GM21825 (cell line): ENCODE measurements around the gene MYH6.

Experiments used
- ATAC-seq: cut with Tn5 transposase; IDR thresholded peaks from one replicate; pipeline ENCODE4 v1.9.1; 2021; ENCODE audit warnings: mild to moderate bottlenecking, moderate library complexity; ENCODE audit not compliant: unreplicated experiment

Gene MYH6

GRCh38 chr14:23379366-23380196 is 28.5 kb downstream of the MYH6 start:
- ATAC-seq, result no peak

GRCh38 chr14:23378612-23379220 is 29.4 kb downstream of the MYH6 start:
- no peak for ATAC-seq

- no peak for ATAC-seq
Measured at GRCh38 chr14:23377573-23378563, 30.2 kb downstream of the MYH6 start.

- no peak for ATAC-seq
Measured at GRCh38 chr14:23377198-23377550, 30.9 kb downstream of the MYH6 start.

GRCh38 chr14:23376482-23377197 is 31.4 kb downstream of the MYH6 start, which contains the start of gene CMTM5:
TSS of gene CMTM5 (plus strand) at chr14:23377046. CDS start at chr14:23377252, 206 bp downstream.
- no peak for ATAC-seq

GRCh38 chr14:23375527-23376251 is 32.4 kb downstream of the MYH6 start:
- ATAC-seq, result no peak

GRCh38 chr14:23373041-23373440 is 35.0 kb downstream of the MYH6 start:
- no peak for ATAC-seq

- no peak for ATAC-seq
Measured at GRCh38 chr14:23372509-23372908, 35.6 kb downstream of the MYH6 start, which contains the start of gene IL25. TSS of gene IL25 (plus strand) at chr14:23372809.

GRCh38 chr14:23371865-23372264 is 36.2 kb downstream of the MYH6 start:
- ATAC-seq, result no peak

- no peak for ATAC-seq
Measured at GRCh38 chr14:23370221-23370620, 37.9 kb downstream of the MYH6 start.

GRCh38 chr14:23366426-23366921 is 41.6 kb downstream of the MYH6 start:
- ATAC-seq, result no peak

- no peak for ATAC-seq
Measured at GRCh38 chr14:23365732-23366425, 42.2 kb downstream of the MYH6 start.

- ATAC-seq, result no peak
Measured at GRCh38 chr14:23365036-23365731, 42.9 kb downstream of the MYH6 start, which contains the start of gene EFS. TSS of gene EFS (minus strand) at chr14:23365172. CDS start at chr14:23365025, 147 bp downstream.

GRCh38 chr14:23364164-23365035 is 43.7 kb downstream of the MYH6 start:
- no peak for ATAC-seq

GRCh38 chr14:23362200-23362599 is 45.9 kb downstream of the MYH6 start:
- ATAC-seq, result no peak

- ATAC-seq, result no peak
Measured at GRCh38 chr14:23361763-23362162, 46.3 kb downstream of the MYH6 start.

- ATAC-seq, result no peak
Measured at GRCh38 chr14:23361320-23361719, 46.8 kb downstream of the MYH6 start.
